Bronchial epithelial cell (primary cell): ENCODE data around the gene TMEM131. TPM values are rescaled to one million over a fixed set of nuclear protein-coding genes. Genes with fewer than 3 reads are reported as not detected.
"Not testable (repeated sequence)": the region's sequence is repeated elsewhere in the genome, so short reads cannot be mapped to it uniquely, and the experiment has no call there.

Experiments used
- DNase-seq: peaks from one replicate; pipeline ENCODE4 v3.0.0-alpha.2; 2010; ENCODE audit warnings: low read depth
- FAIRE-seq: peaks from 2 replicates; lab custom pipeline; 2011; peaks lifted over from hg19 to GRCh38; lab: Jason Lieb, UNC
- H3K27me3 ChIP-seq: 2 replicates; pipeline ENCODE4 v1.5.1; 2011; ENCODE audit warnings: low read length; ENCODE audit not compliant: control insufficient read depth, insufficient read depth
- H3K36me3 ChIP-seq: 2 replicates; pipeline ENCODE4 v1.5.1; 2011; ENCODE audit warnings: low read length; ENCODE audit not compliant: control insufficient read depth, insufficient read depth
- H3K4me3 ChIP-seq: 2 replicates; pipeline ENCODE4 v1.5.1; 2011; ENCODE audit warnings: mild to moderate bottlenecking, low read depth, low read length, control low read depth
- CTCF ChIP-seq: IDR thresholded peaks from 2 replicates; pipeline ENCODE4 v1.5.1; 2011; ENCODE audit warnings: mild to moderate bottlenecking, moderate library complexity, low read length, control low read depth, inconsistent platforms; ENCODE audit not compliant: insufficient read depth, severe bottlenecking
- total RNA-seq: library from RNA; depleted of rRNA; stranded (reverse); fragments of >200 nt; gene quantifications from 2 replicates; pipeline ENCODE4 v1.2.1, GENCODE V29; 2014

Gene TMEM131
- total RNA-seq, 1 donor from 2014 or later: 14.0 TPM

DNA sequence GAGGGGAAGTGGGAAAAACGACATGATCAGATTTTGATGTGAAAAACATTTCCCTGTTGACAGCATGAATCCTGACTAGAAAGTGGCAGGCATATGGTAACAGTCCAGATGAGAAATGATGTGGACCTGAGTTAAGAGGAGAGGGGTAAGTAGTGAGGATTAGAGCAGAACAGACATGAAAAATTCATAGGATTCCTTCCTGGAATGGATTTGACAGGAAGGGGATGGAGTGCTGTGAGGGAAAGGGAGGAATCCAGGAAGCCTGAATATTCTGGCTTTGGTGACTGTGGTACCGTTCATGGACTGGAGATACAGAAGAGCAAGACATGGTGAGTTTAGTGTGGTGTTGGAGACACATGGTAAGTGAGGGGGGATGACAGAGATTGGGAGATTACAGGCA lies 115.4 kb downstream of the TMEM131 start:
- Histone ChIP-seq H3K27me3 (no peaks in the 10 kb centered on the region), H3K36me3 (no peaks in the 10 kb centered on the region), H3K4me3 (no peak overlapping the region)
- FAIRE-seq (no peak), DNase-seq (no peak)
- TF ChIP-seq CTCF: no peak

GRCh38 chr2:97878865-97879264 lies 116.9 kb downstream of the TMEM131 start:
- no peak for TF ChIP-seq CTCF
- FAIRE-seq: no peak
- Histone ChIP-seq H3K36me3 (no peaks in the 10 kb centered on the region), H3K4me3 (no peak overlapping the region), H3K27me3 (no peaks in the 10 kb centered on the region)
- DNase-seq: no peak

GRCh38 chr2:97878317-97878716 lies 117.4 kb downstream of the TMEM131 start:
- not testable (repeated sequence) for H3K27me3 ChIP-seq, H3K4me3 ChIP-seq, DNase-seq, FAIRE-seq, H3K36me3 ChIP-seq

- no peak for FAIRE-seq
- peak; percentile 86 for DNase-seq
- Histone ChIP-seq H3K36me3 (no peaks in the 10 kb centered on the region), H3K4me3 (no peak overlapping the region), H3K27me3 (no peaks in the 10 kb centered on the region)
- TF ChIP-seq CTCF: no peak
Observed at GRCh38 chr2:97871096-97871780, 124.5 kb downstream of the TMEM131 start.

GRCh38 chr2:97870396-97870843 lies 125.3 kb downstream of the TMEM131 start:
- FAIRE-seq: no peak

More at GRCh38 chr2:97870396-97870843, 125.3 kb downstream of the TMEM131 start:
- Histone ChIP-seq H3K27me3 (no peaks in the 10 kb centered on the region), H3K4me3 (no peak overlapping the region), H3K36me3 (no peaks in the 10 kb centered on the region)
- no peak for TF ChIP-seq CTCF
- peak; percentile 74 for DNase-seq
